GM23338 (cell line): ENCODE results near the gene TSPAN19. TPM values are rescaled to one million over a fixed set of nuclear protein-coding genes. Genes with fewer than 3 reads are reported as not detected.
A peak's percentile ranks its signal among the peaks of the same experiment; 100 is the strongest.

Experiments used
- ATAC-seq: fragments of 200-7000 bp; cut with Tn5 transposase; 3 replicates; pipeline ENCODE4 v1.9.1; 2020
- DNase-seq: peaks from one replicate; pipeline ENCODE4 v3.0.0-alpha.2; 2015; ENCODE audit warnings: low spot score
- H2AFZ ChIP-seq: fragments of 200-600 bp; sonication (generic); 2 replicates; pipeline ENCODE4 v1.8.0; 2016; ENCODE audit warnings: antibody characterized with exemption, mild to moderate bottlenecking, moderate library complexity
- H3F3A ChIP-seq: fragments of 200-600 bp; sonication (generic); replicated peaks from 2 replicates; pipeline ENCODE4 v1.8.0; 2017; ENCODE audit warnings: antibody characterized with exemption, mixed run types, low read depth
- H3K27ac ChIP-seq: fragments of 200-600 bp; sonication (generic); 2 replicates; pipeline ENCODE4 v1.6.1; 2016; ENCODE audit warnings: low read depth
- H3K27me3 ChIP-seq: fragments of 200-600 bp; sonication (generic); 2 replicates; pipeline ENCODE4 v1.8.0; 2016; ENCODE audit warnings: mild to moderate bottlenecking, mixed run types, moderate library complexity; ENCODE audit not compliant: insufficient read depth
- H3K36me3 ChIP-seq: fragments of 200-600 bp; sonication (generic); 2 replicates; pipeline ENCODE4 v1.8.0; 2016; ENCODE audit warnings: mild to moderate bottlenecking; ENCODE audit not compliant: insufficient read depth
- H3K4me1 ChIP-seq: fragments of 200-600 bp; sonication (generic); 2 replicates; pipeline ENCODE4 v1.8.0; 2016; ENCODE audit warnings: mild to moderate bottlenecking, moderate library complexity; ENCODE audit not compliant: insufficient read depth
- H3K4me2 ChIP-seq: fragments of 200-600 bp; sonication (generic); 2 replicates; pipeline ENCODE4 v1.7.1; 2017; ENCODE audit warnings: mixed run types
- H3K4me3 ChIP-seq: fragments of 200-600 bp; sonication (generic); 2 replicates; pipeline ENCODE4 v1.6.1; 2016; ENCODE audit warnings: mixed run types
- H3K79me2 ChIP-seq: fragments of 200-600 bp; sonication (generic); replicated peaks from 2 replicates; pipeline ENCODE4 v1.8.0; 2017; ENCODE audit warnings: mild to moderate bottlenecking; ENCODE audit not compliant: insufficient read depth
- H3K9me2 ChIP-seq: fragments of 200-600 bp; sonication (generic); 2 replicates; pipeline ENCODE4 v1.8.0; 2017; ENCODE audit not compliant: insufficient read depth
- H4K20me1 ChIP-seq: fragments of 200-600 bp; sonication (generic); replicated peaks from 2 replicates; pipeline ENCODE4 v1.8.0; 2017; ENCODE audit warnings: mild to moderate bottlenecking; ENCODE audit not compliant: insufficient read depth
- H3K27ac Mint-ChIP-seq: 2 replicates; pipeline ENCODE4 v1.8.0; 2020; ENCODE audit warnings: inconsistent platforms, mild to moderate bottlenecking, moderate library complexity, mixed read lengths
- H3K27me3 Mint-ChIP-seq: 3 replicates; pipeline ENCODE4 v1.8.0; 2022; ENCODE audit warnings: low read depth, mild to moderate bottlenecking, moderate library complexity, mixed read lengths, inconsistent platforms; ENCODE audit not compliant: insufficient read depth, poor library complexity
- H3K36me3 Mint-ChIP-seq: 3 replicates; pipeline ENCODE4 v1.8.0; 2021; ENCODE audit warnings: low read depth, mild to moderate bottlenecking, inconsistent platforms, moderate library complexity, mixed read lengths
- H3K4me1 Mint-ChIP-seq: 3 replicates; pipeline ENCODE4 v1.8.0; 2020; ENCODE audit warnings: mild to moderate bottlenecking, inconsistent platforms, mixed read lengths
- H3K4me3 Mint-ChIP-seq: 3 replicates; pipeline ENCODE4 v1.8.0; 2021; ENCODE audit warnings: moderate library complexity, mild to moderate bottlenecking, inconsistent platforms, mixed read lengths
- H3K9me3 Mint-ChIP-seq: 3 replicates; pipeline ENCODE4 v1.8.0; 2020; ENCODE audit warnings: moderate library complexity, mild to moderate bottlenecking, inconsistent platforms, mixed read lengths
- CREB1 ChIP-seq: fragments of 250-450 bp; sonication (Bioruptor Pico); IDR thresholded peaks from 2 replicates; pipeline ENCODE4 v1.5.0; 2020; ENCODE audit warnings: low read depth, mild to moderate bottlenecking, moderate library complexity
- CTCF ChIP-seq, 2 experiments: fragments of 200-600 bp in 1 of 2; sonication (generic) in 1 of 2; conservative IDR thresholded peaks; 2 replicates each; pipeline versions ENCODE4 v1.5.1 to v1.6.1; 2016 to 2017; ENCODE audit warnings: antibody characterized with exemption in 2 of 2, low read depth in 2 of 2, mild to moderate bottlenecking in 2 of 2, moderate library complexity in 1 of 2
- EZH2 ChIP-seq: fragments of 200-600 bp; sonication (generic); IDR thresholded peaks from one replicate; pipeline ENCODE4 v1.8.0; 2017; ENCODE audit warnings: antibody characterized with exemption, mild to moderate bottlenecking, low read depth; ENCODE audit not compliant: unreplicated experiment
- EZH2phosphoT487 ChIP-seq: fragments of 200-600 bp; sonication (generic); IDR thresholded peaks from one replicate; pipeline ENCODE4 v1.8.1; 2018; ENCODE audit warnings: antibody characterized with exemption; ENCODE audit not compliant: unreplicated experiment
- JUNB ChIP-seq: IDR thresholded peaks from one replicate; pipeline ENCODE4 v1.6.1; 2016; ENCODE audit warnings: antibody characterized with exemption; ENCODE audit not compliant: unreplicated experiment
- NANOG ChIP-seq: IDR thresholded peaks from 2 replicates; pipeline ENCODE4 v1.6.1; 2016; ENCODE audit warnings: antibody characterized with exemption, borderline replicate concordance
- POLR2AphosphoS5 ChIP-seq: IDR thresholded peaks from 2 replicates; pipeline ENCODE4 v1.6.1; 2016; ENCODE audit warnings: antibody characterized with exemption, low read depth
- STAT1 ChIP-seq: IDR thresholded peaks from one replicate; pipeline ENCODE4 v1.6.1; 2016; ENCODE audit warnings: antibody characterized with exemption; ENCODE audit not compliant: unreplicated experiment
- ZNF114 ChIP-seq: fragments of 250-450 bp; sonication (Bioruptor Pico); IDR thresholded peaks from 2 replicates; pipeline ENCODE4 v1.5.0; 2020; ENCODE audit warnings: mild to moderate bottlenecking, moderate library complexity
- ZNF331 ChIP-seq: fragments of 250-450 bp; sonication (Bioruptor Pico); IDR thresholded peaks from 2 replicates; pipeline ENCODE4 v1.5.0; 2020; ENCODE audit warnings: low read depth, mild to moderate bottlenecking, moderate library complexity
- ZNF462 ChIP-seq: fragments of 250-450 bp; sonication (Bioruptor Pico); IDR thresholded peaks from 2 replicates; pipeline ENCODE4 v1.5.0; 2020; ENCODE audit warnings: mild to moderate bottlenecking, moderate library complexity
- polyA plus RNA-seq: library from polyadenylated mRNA; unstranded; fragments of >200 nt; fragmentation: Nextera tagmentation; extraction: Ambion mirVana; gene quantifications from 2 replicates; pipeline ENCODE4 v1.2.1, GENCODE V29; 2016
- total RNA-seq: library from RNA; depleted of rRNA; stranded (reverse); fragments of >200 nt; shearing (Covaris generic); gene quantifications from 2 replicates; pipeline ENCODE4 v1.2.3, GENCODE V29; 2014
- TF ChIP-seq, protein P1 (sequence below): IDR thresholded peaks from one replicate; pipeline ENCODE4 v1.6.1; 2018; ENCODE audit warnings: antibody characterized with exemption; ENCODE audit not compliant: unreplicated experiment
- TF ChIP-seq, protein P2 (sequence below): IDR thresholded peaks from 2 replicates; pipeline ENCODE4 v1.6.1; 2016; ENCODE audit warnings: antibody characterized with exemption

TSPAN19 gene
- total and polyA plus RNA-seq, 2 experiments from 2014 or later: 0.44 to 0.80 TPM

GRCh38 chr12:84996759-84997158 lies 39.3 kb downstream of the TSPAN19 start (continued):
- TF ChIP-seq ZNF462 (CRISPR knock-in tag) (no peak), NANOG (no peak), EZH2 (no peak), POLR2AphosphoS5 (no peak), STAT1 (no peak), CREB1 (CRISPR knock-in tag) (no peak)

DNA sequence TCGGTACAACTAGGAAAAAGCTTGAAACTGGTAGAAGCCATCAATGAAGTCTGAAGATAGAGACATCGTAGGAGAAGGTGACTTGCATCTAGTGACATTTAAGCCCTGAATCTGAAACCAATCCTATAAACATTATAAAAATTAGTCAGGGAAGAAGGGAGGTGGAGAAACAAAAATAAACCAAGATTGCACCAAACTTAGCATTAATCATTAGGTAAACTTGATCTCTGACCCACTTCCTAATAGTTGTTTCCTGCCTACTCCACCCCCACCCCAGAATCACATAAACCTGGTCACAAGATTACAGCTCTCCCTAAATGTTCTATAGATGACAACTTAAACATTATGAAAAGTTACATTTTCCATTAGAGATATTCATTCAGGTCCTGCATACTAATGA lies 40.4 kb downstream of the TSPAN19 start:
- no peaks in the 10 kb centered on the region for H3K36me3 ChIP-seq
- H3K27ac ChIP-seq: no peak overlapping the region
- DNase-seq (no peak), ATAC-seq (no peak)
- Mint-ChIP-seq H3K4me1 (peaks cover 15% of the 10 kb centered on the region), H3K36me3 (no peaks in the 10 kb centered on the region), H3K27me3 (peaks cover 4% of the 10 kb centered on the region), H3K27ac (0 out of 2 replicates have a peak overlapping the region, but pooled peaks have one; percentile 2), H3K4me3 (no peak overlapping the region), H3K9me3 (no peaks in the 10 kb centered on the region)
- 0 out of 2 replicates have a peak, but pooled peaks cover 7% of the 10 kb centered on the region for H3K9me2 ChIP-seq
- no peaks in the 10 kb centered on the region for H3K79me2 ChIP-seq
- no peaks in the 10 kb centered on the region for H4K20me1 ChIP-seq
- H3F3A ChIP-seq: no peaks in the 10 kb centered on the region
- no peak overlapping the region for H2AFZ ChIP-seq
- H3K27me3 ChIP-seq: no peaks in the 10 kb centered on the region
- H3K4me3 ChIP-seq: no peak overlapping the region
- H3K4me1 ChIP-seq: peaks cover 16% of the 10 kb centered on the region
- TF ChIP-seq JUNB (no peak), NANOG (no peak), CTCF (conservative IDR thresholded peaks at IDR 0.05; ENCODE audit: low read depth in 2 of 2) (no peak), POLR2AphosphoS5 (no peak), EZH2 (no peak), CREB1 (CRISPR knock-in tag) (no peak), ZNF114 (no peak), ZNF331 (CRISPR knock-in tag) (no peak), STAT1 (no peak), EZH2phosphoT487 (no peak)
- TF ChIP-seq, protein P1, sequence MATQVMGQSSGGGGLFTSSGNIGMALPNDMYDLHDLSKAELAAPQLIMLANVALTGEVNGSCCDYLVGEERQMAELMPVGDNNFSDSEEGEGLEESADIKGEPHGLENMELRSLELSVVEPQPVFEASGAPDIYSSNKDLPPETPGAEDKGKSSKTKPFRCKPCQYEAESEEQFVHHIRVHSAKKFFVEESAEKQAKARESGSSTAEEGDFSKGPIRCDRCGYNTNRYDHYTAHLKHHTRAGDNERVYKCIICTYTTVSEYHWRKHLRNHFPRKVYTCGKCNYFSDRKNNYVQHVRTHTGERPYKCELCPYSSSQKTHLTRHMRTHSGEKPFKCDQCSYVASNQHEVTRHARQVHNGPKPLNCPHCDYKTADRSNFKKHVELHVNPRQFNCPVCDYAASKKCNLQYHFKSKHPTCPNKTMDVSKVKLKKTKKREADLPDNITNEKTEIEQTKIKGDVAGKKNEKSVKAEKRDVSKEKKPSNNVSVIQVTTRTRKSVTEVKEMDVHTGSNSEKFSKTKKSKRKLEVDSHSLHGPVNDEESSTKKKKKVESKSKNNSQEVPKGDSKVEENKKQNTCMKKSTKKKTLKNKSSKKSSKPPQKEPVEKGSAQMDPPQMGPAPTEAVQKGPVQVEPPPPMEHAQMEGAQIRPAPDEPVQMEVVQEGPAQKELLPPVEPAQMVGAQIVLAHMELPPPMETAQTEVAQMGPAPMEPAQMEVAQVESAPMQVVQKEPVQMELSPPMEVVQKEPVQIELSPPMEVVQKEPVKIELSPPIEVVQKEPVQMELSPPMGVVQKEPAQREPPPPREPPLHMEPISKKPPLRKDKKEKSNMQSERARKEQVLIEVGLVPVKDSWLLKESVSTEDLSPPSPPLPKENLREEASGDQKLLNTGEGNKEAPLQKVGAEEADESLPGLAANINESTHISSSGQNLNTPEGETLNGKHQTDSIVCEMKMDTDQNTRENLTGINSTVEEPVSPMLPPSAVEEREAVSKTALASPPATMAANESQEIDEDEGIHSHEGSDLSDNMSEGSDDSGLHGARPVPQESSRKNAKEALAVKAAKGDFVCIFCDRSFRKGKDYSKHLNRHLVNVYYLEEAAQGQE: no peak
- TF ChIP-seq, protein P2, sequence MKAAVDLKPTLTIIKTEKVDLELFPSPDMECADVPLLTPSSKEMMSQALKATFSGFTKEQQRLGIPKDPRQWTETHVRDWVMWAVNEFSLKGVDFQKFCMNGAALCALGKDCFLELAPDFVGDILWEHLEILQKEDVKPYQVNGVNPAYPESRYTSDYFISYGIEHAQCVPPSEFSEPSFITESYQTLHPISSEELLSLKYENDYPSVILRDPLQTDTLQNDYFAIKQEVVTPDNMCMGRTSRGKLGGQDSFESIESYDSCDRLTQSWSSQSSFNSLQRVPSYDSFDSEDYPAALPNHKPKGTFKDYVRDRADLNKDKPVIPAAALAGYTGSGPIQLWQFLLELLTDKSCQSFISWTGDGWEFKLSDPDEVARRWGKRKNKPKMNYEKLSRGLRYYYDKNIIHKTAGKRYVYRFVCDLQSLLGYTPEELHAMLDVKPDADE: no peak
- 0 out of 2 replicates have a peak overlapping the region, but pooled peaks have one; percentile 17 for H3K4me2 ChIP-seq
